ENCODE data around the gene GYPC. TPM values are rescaled to one million over a fixed set of nuclear protein-coding genes. Genes with fewer than 3 reads are reported as not detected.
A peak's percentile ranks its signal among the peaks of the same experiment; 100 is the strongest.

GYPC gene
- total RNA-seq, 1 experiment from 2014 or later, result 13.6 TPM

DNA sequence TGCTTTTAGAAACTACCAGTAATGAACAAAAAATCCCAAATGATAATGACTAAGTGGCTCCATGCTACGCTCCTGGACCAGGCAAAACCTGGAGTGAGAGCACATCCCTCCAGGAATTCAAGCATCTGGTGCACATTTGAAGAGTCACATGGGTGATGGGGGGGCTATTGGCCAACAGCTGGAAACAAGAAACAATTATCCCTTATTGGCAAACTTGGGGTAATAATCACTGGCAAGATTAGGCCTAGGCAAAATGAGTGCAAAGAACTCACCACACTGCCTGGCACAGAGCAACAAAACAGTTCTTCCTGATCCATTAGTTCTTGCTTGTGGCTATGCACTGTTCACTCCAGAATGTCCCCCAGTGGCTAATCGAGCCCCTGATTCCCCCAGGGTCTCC is 66.1 kb downstream of the GYPC start:
- Histone ChIP-seq H3K79me2 (ENCODE audit: insufficient read depth, low read length) (no peaks in the 10 kb centered on the region), H3K23ac (ENCODE audit: insufficient read length, low read depth, low read length) (no peak overlapping the region), H2AK5ac (ENCODE audit: insufficient read length, low read length) (no peak overlapping the region), H3T11ph (ENCODE audit: low read length) (no peak overlapping the region), H3K14ac (ENCODE audit: insufficient read depth, low read length) (no peak overlapping the region), H2BK12ac (ENCODE audit: insufficient read length, low read depth, low read length) (no peak overlapping the region), H3K4ac (ENCODE audit: low read depth, low read length) (no peak overlapping the region), H4K5ac (ENCODE audit: insufficient read length, low read depth, low read length) (no peak overlapping the region), H2BK120ac (ENCODE audit: low read depth, low read length, poor library complexity, severe bottlenecking) (no peak overlapping the region), H3K4me2 (ENCODE audit: insufficient read depth, insufficient read length, low read length) (no peak overlapping the region), H3K9ac (ENCODE audit: extremely low read depth, insufficient read length, low read length) (no peak overlapping the region), H4K91ac (ENCODE audit: insufficient read length, low read depth, low read length) (no peak overlapping the region), H2AFZ (ENCODE audit: low read length) (no peak overlapping the region), H3K23me2 (ENCODE audit: insufficient read length, low read depth, low read length, poor library complexity, severe bottlenecking) (no peaks in the 10 kb centered on the region), H3K79me1 (ENCODE audit: insufficient read depth, low read depth, low read length, poor library complexity, severe bottlenecking) (no peaks in the 10 kb centered on the region), H2BK15ac (ENCODE audit: low read depth, low read length) (no peak overlapping the region), H2BK5ac (ENCODE audit: insufficient read length, low read length) (no peak overlapping the region), H3K9me3 (ENCODE audit: control insufficient read depth, low read depth, low read length) (no peaks in the 10 kb centered on the region), H3K56ac (ENCODE audit: insufficient read length, low read depth, low read length) (no peak overlapping the region), H2BK20ac (ENCODE audit: low read depth, low read length, poor library complexity, severe bottlenecking) (no peak overlapping the region), H3K4me1 (ENCODE audit: insufficient read depth, low read length) (no peaks in the 10 kb centered on the region), H3K27me3 (ENCODE audit: insufficient read depth, low read length) (no peaks in the 10 kb centered on the region), H4K8ac (replicated peaks; ENCODE audit: insufficient read length, low read depth, low read length) (no peak overlapping the region), H4K20me1 (ENCODE audit: control insufficient read depth, insufficient read depth, insufficient read length) (no peaks in the 10 kb centered on the region), H3K18ac (ENCODE audit: insufficient read length, low read depth, low read length) (no peak overlapping the region), H3K27ac (ENCODE audit: insufficient read length, low read depth, low read length) (no peak overlapping the region)
- DNase-seq, result no peak
- WGBS (ENCODE audit: extremely low coverage, insufficient read length, low lambda C conversion rate), result no CpG with 5 or more reads among the region's 2 CpGs
- Mint-ChIP-seq H3K36me3 (ENCODE audit: insufficient read depth in 1 of 3, low read depth in 3 of 3) (peaks cover 0 to 9% (median 2%) of the 10 kb centered on the region in 3 experiments; a peak in 4 of 7 replicates), H3K9me3 (peaks cover 12 to 13% of the 10 kb centered on the region in 2 experiments), H3K27ac (0 out of 7 replicates have a peak overlapping the region, but pooled peaks of 1 of the 3 experiments have one; percentile 11), H3K27me3 (ENCODE audit: low read depth) (no peaks in the 10 kb centered on the region; the same call in 1 of the 2 replicates), H3K4me1 (no peaks in the 10 kb centered on the region), H3K4me3 (no peak overlapping the region)
- no peak for TF ChIP-seq CTCF (conservative IDR thresholded peaks at IDR 0.05)
